HG03439 (cell line): Measurements from ENCODE around the gene GLRA3.
"Not testable (repeated sequence)": the region's sequence is repeated elsewhere in the genome, so short reads cannot be mapped to it uniquely, and the experiment has no call there.

Source experiments
- ATAC-seq: cut with Tn5 transposase; IDR thresholded peaks from one replicate; pipeline ENCODE4 v1.9.1; 2021; ENCODE audit warnings: mild to moderate bottlenecking, moderate library complexity; ENCODE audit not compliant: unreplicated experiment

The GLRA3 gene

DNA sequence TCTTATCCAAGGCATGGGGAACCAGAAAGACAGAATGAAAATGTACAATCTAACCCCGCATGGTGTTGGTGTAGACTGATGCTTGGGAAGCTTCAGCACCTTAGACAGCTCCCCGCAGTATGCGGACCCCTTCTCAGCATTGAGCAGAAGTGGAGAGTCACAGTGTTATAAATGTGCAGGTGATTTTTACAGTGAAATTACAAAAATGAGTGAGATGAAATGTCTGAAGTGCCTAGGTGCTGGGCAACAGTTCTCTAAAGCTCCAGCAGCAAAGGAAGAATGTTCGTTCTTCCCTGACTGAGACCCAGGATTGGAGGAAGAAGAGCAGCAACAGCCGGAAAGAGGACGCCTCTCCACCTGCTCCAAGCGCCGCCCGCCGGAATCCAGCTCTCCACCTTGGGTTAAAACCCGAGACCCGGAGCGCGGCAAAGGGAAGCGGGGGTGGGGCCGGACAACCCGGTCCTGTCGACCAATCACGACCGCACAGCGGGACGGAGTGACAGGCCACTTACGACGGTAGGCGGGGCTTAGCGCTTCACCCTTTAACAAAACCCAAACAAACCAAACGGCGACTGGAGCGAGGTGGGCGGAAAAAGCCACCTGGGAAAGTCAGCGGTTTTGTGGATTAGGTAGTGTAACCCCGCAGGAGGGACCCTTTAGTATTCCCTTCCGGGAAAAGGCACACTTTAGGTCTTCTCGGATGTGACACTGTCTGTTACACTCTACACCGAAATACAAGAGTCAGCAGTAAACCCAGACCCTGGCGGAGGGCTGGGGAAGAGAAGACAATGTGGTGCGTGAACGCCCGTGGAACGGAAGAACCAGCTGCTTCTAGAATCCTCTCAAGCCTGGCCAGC, at the start of gene GLRA3:
Gene GLRA3, minus strand, starts transcription at position 403 of the 857 bp plus-strand sequence. CDS start 436 bp downstream, outside the sequence.
- peak; percentile 91 for ATAC-seq

DNA sequence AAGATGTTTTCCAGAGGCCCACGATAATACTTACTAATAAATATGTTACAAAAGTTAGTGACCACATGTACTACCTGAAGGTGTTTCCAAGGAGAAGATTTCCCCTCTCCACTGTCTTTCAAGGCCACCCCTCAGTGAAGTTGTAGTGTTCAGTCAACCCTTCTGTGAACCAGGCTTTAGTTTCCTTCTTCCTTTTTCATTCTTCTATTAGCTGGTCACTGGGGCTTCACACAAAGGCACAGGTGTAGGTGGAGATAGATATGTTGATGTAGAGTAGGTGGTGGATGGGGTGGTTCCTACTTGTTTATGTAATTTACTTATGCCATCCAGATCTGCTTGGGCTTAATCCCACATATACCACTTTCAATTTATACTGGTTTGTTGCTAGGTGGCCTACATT, 45.9 kb upstream of the GLRA3 start:
- no peak for ATAC-seq

DNA sequence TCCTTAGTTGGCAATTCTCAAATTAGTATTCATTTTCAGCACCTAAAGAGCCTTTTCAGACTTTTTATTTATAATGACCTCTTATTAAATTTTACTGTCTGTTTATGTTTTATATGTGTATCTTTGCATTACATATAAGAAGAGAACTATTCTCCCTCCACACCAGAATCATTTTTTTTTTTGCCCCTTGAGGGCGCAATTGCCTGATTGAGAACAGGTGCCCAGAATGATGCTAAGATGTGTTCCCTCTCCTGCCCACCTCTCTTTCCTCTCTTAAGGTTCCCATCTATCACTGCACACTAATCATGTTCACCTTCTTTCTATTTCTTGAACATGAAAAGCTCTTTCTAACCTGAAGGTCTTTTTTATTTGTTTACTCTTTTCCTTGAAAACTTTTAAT, 44.9 kb upstream of the GLRA3 start:
- ATAC-seq, result no peak

DNA sequence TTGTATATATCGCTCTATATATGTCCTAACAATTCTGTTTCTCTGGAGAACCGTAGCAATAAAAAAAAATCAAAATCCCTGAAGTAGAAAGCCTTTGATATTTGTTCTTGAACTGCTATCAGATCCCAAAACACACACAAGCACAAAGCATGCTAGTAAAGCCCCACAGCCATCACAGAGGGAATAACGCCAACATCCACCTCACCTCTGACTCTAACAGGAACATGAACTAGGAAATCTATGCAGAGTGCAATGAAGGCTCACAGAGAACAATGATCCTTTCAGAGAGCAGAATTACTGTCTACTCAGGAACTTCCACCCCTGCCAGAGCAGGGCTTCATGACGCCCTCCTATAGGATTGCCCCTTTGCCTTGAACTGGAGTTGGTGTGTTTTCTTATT, 44.1 kb upstream of the GLRA3 start:
- not testable (repeated sequence) for ATAC-seq

DNA sequence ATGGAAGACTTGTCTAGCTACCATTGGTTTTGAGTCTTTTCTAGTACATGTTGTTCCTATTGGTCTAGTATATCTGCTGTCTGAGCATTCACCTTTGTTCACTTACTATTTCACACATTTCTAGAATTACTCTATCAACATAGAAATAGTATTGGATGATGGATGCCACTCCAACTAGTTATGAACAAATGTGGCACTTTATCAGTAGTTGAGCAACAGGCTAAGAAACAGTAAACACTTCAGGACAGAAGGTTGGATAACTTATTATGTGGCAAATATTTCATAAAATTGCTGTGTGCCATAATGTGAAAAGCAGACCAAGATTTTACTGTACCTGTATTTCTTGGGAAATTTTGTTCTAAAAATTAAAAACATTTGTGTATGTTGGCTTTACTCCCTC, 42.4 kb upstream of the GLRA3 start:
- ATAC-seq, result no peak

DNA sequence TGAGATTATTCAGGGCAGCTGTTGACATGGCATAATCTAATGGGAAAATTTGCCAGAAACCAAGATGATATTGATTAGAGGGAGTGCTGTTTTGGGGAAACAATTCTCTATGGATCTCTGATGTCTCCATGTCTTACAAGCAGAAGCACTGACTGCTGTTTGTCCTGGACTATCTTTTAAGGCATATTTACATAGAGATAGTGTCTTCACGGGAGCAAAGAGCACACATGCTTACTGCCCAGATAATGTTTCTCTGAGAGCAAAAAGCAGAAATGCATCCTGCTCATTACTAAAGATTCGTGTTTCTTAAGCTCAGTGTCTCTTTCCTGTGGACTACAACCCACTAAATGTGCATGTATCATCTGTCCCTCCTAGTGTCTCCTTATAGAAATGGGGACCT, 41.3 kb upstream of the GLRA3 start:
- no peak for ATAC-seq

DNA sequence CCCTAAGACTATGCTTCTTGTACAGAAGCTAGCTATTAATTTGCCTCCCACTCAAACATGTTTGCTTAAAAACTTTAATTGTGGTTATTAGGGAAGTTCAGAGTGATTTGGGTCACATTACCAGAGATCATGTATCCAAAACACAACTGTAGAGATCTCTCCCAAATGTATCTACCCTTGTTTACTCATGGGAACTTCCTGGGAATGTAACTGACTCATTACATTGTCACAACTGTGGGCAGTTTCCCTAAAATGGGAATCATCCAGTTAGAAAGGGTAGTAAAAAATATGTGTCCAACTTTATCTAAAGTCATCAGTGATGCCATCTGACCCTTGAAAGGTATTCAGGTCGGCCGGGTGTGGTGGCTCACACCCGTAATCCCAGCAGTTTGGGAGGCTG, 40.3 kb upstream of the GLRA3 start:
- no peak for ATAC-seq

DNA sequence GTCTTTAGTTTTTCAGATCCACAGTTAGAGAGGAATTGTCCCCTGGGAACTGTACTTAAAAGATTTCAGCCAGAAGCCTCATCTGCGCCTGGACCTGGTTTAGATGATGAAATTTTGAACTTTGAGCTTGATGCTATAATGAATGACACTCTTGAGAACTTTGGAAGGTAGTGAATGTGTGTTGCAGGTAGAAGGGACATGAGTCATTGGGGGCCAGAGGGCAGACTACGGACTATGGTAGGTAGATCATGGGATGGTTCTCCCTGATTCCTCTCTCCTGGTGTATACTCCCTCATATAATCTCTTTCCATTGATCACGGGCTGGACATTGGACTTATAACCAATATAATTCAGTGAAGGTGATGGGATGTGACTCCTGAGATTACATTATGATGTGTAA, 38.9 kb upstream of the GLRA3 start:
- ATAC-seq, result no peak

DNA sequence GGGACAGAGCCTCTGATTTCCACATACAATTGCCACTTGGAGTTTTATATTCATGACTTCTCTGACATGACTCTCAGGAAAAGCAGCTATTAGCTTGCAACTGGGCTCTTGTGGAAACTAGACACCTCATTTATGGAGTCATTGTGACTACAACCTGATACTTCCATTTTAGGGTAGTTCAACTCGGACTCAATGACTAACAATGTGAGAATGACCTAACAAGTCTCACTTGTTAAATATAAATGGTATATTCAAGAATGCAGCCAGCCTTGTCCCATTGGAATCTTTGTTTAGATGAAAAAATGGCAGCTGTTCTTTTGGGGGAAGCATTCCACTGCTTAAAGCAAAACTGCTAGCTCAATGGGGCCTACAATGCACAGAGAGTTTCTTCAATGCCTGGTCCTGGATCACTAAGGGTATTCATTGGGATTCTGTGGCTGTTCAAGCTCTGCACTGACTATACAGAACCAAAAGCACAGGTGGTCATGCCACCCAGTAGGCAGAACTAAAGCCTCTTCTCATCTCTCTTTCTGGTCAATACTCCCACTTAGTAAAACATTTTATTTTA, 36.5 kb upstream of the GLRA3 start:
- ATAC-seq, result no peak

DNA sequence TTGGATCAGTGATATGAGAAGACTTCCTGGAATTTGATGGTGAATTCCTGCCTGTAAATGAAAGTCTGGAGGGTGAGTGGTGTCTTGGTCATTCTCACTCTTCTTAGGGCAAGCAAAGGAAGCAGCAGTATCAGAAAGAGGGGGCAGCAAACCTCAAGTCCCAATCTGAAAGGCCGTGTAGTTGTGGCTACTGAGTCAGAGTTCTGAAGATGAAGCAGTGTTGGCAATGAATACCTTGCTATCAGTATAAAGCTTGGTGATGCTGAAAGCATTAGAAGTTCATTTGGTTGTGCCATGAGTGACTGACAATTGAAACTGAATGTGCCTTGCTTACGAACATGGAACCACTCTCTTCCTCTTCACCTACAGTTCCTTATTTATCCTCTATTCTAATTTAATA, 35.0 kb upstream of the GLRA3 start:
- no peak for ATAC-seq

DNA sequence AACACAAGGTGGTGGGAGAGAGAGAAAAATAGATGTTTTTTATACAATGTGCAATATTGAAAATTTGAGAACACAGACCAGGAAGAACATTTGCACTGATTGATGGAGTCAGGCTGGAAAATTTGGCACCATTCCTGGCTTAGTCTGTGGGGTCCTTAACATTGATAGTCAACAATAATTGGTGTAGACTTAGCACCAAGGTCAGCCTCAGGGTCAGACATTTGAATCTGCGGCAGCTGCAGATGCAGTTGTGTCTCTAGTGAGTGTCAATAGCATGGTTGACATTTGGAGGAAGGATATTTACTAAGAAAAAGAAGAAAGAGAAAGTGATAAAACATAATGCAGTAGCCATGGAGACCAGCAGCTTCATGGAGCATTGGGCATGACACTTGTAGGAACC, 31.5 kb upstream of the GLRA3 start:
- no peak for ATAC-seq

DNA sequence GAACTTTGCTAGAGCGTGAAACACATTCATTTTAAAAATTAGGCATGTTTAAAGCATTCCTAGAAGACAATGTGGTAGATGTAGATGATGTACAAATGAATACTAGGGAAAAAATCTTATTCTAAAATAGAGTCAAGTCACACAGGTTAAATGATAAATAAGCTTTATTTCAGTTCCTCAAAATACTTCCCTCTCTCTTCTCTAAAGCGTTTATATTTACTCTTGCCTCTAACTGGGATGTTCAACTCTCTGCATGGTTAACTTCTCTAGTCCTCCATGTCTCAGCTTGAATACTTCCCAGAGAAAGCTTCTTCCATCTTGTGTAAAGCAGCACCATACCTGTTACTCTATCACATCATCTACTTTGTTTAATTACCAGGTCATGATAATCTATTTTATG, 30.9 kb upstream of the GLRA3 start:
- no peak for ATAC-seq

DNA sequence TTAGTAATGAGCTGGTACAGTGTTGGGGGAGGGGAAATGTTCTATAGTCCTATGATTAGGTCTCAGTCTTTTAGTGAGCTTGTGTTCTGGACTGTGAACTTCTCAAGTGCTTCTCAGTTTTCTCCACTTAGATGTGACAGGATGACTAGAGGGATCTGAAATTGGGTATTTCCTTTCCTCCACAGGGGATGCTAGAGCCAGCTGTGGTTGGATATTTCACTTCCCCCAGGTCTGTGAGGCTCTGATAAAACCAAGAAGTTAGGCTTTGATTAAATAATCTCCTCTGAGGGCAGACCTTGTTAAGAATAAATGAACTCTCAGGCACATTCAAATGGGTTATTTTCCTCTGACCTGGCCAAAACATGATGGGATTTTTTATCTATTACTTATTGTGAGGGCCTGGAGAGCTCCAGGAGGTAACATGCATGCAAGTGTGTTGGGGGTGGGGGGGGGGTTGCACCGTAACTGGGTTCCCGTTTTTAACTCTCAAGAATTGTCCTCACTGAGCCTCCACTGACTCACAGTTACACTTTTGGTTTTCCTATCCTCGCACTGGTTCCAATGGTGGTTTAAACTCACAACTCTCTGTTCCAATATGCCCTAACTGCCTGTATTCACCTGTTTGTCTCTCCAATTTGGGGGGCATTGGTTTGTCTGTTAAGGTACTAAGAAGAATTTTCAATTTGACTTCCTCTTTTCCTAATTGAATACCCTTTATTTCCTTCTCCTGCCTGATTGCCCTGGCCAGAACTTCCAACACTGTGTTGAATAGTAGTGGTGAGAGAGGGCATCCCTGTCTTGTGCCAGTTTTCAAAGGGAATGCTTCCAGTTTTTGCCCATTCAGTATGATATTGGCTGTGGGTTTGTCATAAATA, 28.1 kb upstream of the GLRA3 start:
- ATAC-seq, result no peak

DNA sequence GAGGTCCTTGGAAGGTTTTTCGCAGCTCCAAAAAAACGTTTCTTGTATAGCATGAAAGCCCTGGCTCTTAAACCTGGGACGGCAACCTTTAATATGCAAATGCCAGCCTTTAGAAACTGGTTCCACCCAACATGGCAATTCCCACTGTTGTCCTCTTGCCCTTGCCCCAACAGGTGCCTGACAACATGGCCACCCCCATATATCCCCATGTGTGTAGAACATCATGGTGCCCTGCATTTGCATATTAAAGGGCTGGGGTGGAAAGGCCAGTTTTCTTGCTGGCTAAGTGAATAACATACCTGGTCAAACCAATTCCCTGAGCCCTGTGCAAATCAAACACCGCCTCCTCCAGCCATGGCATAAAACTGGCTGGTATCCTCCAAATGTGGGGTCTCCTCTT, 26.0 kb upstream of the GLRA3 start:
- no peak for ATAC-seq

DNA sequence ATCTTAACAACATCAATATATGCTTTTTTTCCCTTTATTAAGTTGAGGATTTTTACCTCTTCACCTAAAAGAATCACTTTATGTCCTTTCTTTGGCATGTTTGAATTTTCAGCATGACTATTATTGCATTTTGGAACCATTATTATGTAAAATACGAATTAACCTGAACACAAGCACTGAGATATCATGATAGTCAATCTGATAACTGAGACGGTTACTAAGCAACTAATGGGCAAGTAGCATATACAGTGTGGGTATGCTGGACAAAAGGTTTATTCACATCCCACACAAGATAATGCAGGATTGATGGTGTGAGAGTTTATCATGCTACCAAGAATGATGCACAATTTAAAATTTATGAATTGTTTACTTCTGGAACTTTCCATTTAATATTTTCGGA, 24.6 kb upstream of the GLRA3 start:
- no peak for ATAC-seq

DNA sequence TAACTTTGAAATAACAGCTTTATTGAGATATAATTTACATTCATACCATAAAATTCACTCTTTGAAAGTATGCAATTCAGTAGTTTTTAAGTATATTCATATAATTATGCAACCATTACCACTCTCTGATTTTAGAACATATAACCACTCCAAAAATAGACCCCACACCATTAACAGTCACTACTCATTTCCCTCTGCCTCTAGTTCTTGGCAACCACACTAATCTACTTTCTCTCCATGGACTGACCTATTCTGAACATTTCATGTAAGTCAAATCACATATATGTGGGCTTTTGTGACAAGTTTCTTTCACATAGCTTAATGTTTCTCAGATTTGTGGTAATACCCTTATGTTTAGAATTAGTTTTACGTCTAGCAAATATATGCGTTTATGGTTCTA, 19.5 kb upstream of the GLRA3 start:
- ATAC-seq, result no peak

DNA sequence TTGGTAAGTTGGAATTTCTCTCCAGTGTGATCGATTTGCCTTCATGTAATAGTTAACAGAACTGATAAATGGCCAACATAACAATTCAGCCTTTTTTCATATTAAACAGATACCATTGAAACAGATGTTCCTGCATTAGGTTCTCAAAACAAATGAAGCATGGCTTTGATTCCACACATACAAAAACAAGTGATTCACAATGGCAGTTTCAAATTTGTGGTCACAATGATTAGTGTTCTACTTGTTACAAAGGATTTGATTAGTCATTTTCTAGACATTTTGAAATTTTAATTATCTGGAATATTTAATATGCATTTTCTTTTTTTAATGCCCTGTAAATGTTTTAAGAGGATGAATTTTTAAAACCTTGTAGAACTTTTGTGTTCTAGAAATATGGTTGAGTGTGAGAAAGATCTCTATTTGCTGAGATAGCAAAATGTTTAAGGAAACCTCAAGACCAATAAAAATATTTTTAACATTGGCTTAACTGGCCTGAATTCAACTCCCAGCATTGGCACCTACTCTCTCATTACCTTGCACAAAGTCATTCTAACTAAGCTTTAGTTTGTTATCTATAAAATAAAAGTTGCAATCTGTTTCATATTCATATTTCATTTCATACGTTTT, 18.9 kb upstream of the GLRA3 start:
- no peak for ATAC-seq

DNA sequence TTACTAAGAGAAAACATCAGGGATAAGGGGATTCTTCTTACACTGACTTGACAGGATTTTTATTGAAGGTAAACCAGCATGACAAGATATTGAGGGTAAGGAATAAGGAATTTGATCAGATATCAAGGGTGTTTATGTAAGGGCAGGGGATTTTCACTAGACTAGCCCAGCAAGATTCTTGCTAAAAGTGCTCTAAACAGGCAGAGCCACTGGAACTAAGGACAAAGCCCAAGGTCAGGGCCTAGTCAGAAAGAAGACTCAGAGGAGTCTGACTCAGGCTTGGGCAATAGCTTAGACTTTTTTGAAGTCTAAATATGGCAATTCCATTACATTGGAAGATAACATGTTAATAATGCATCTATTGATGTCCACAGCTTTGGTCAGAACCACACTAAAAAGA, 6.5 kb upstream of the GLRA3 start:
- ATAC-seq, result no peak

DNA sequence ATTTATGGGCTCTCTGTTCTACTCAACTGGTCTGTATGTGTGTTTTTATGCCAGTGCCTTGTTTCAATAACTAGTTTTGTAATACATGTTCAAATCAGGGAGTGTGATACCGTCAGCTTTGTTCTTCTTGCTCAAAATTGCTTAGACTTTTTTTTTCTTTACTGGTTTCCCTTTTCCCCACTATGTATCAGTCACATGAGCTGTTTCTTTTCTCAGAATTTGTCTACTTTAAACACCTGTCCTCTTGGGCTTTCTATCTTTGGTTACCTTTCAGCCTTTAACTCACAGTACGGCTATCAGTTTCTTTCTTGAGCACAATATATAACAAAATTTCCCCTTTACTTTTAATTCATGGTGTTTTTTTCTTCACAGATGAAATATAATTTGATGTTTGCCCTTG, 5.4 kb upstream of the GLRA3 start:
- no peak for ATAC-seq

DNA sequence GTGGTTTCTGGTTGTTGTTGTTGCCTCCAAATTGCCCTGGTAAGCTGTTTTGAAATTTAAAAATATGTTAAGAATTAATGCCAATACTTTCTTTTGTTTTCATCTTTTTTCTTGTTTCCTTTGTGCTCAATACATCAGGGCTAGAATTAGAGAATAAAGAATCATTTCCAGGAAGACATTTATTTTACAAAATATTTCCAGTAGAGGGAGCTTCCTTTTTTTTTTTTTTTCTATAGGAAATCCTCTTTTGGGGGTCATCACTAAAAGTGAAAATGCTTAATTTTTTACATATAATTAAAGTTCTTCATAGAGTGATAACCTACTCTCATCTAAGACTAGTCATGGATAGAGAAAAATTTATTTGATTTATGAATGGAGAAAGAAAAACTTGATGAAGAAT, 2.4 kb downstream of the GLRA3 start:
- ATAC-seq, result no peak

DNA sequence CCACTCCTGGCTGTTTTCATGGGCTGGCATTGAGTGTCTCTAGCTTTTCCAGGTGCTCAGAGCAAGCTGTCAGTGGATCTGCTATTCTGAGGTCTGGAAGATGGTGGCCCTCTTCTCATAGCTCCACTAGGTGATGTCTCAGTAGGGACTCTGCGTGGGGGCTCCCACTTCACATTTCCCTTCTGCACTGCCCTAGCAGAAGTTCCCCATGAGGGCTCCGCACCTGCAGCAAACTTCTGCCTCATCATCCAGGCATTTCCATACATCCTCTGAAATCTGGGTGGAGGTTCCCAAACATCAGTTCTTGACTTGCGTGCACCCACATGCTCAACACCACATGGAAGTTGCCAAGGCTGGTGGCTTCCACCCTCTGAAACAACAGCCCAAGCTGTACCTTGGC, 13.8 kb downstream of the GLRA3 start:
- no peak for ATAC-seq
